CD4-positive, alpha-beta T cell (primary cell): Measurements from ENCODE around the gene SHF. TPM values are rescaled to one million over a fixed set of nuclear protein-coding genes. Genes with fewer than 3 reads are reported as not detected.

Source experiments
- ATAC-seq: fragments of 200-7000 bp; cut with Tn5 transposase; one replicate; pipeline ENCODE4 v1.10.0; 2022; ENCODE audit warnings: mild to moderate bottlenecking; ENCODE audit not compliant: poor library complexity
- CTCF ChIA-PET: fragments of 350-600 bp; sonication (Branson Sonifier 250); formaldehyde crosslinking; loops from one replicate; lab custom pipeline; 2021; ENCODE audit warnings: antibody characterized with exemption, inconsistent platforms; lab: Charles Lee
- POLR2A ChIA-PET: fragments of 350-600 bp; sonication (Branson Sonifier 250); formaldehyde crosslinking; loops from one replicate; lab custom pipeline; 2021; ENCODE audit warnings: antibody characterized with exemption, inconsistent platforms; lab: Charles Lee
- DNase-seq, 14 experiments: peaks; one replicate each; pipeline ENCODE4 v3.0.0-alpha.2; 2013 to 2020; ENCODE audit warnings: mixed read lengths in 2 of 14
- H3K27ac ChIP-seq, 2 donors: one replicate each; pipeline versions ENCODE4 v1.5.1 to v1.7.0; 2013; ENCODE audit warnings: low read length in 2 of 2, low read depth in 1 of 2, mild to moderate bottlenecking in 1 of 2
- H3K27me3 ChIP-seq, 2 experiments: 1 replicate in 1 of 2; 2 replicates in 1 of 2; pipeline versions ENCODE4 v1.6.1 to v1.7.0; 2013; ENCODE audit warnings: low read length in 2 of 2, control low read depth in 1 of 2, mild to moderate bottlenecking in 1 of 2, moderate library complexity in 1 of 2; ENCODE audit not compliant: insufficient read depth in 2 of 2, control insufficient read depth in 1 of 2
- H3K36me3 ChIP-seq: one replicate; pipeline ENCODE4 v1.6.1; 2013; ENCODE audit warnings: low read length, control low read depth; ENCODE audit not compliant: insufficient read depth
- H3K4me1 ChIP-seq: one replicate; pipeline ENCODE4 v1.6.1; 2013; ENCODE audit warnings: low read length, control low read depth; ENCODE audit not compliant: insufficient read depth
- H3K4me3 ChIP-seq: one replicate; pipeline ENCODE4 v1.5.1; 2013; ENCODE audit warnings: mild to moderate bottlenecking, low read length, moderate library complexity
- H3K9me3 ChIP-seq, 2 experiments: 1 replicate in 1 of 2; 2 replicates in 1 of 2; pipeline versions ENCODE4 v1.6.1 to v1.7.0; 2013; ENCODE audit warnings: low read length in 2 of 2, mild to moderate bottlenecking in 2 of 2, control low read depth in 1 of 2, moderate library complexity in 1 of 2; ENCODE audit not compliant: control insufficient read depth in 1 of 2, insufficient read depth in 1 of 2
- H3K27ac Mint-ChIP-seq: one replicate; pipeline ENCODE4 v1.8.0; 2020; ENCODE audit warnings: mixed read lengths
- H3K27me3 Mint-ChIP-seq: one replicate; pipeline ENCODE4 v1.8.0; 2021; ENCODE audit warnings: mixed read lengths
- H3K36me3 Mint-ChIP-seq: one replicate; pipeline ENCODE4 v1.8.0; 2021; ENCODE audit warnings: low read depth, mixed read lengths
- H3K4me1 Mint-ChIP-seq: one replicate; pipeline ENCODE4 v1.8.0; 2021; ENCODE audit warnings: low read depth, mixed read lengths
- H3K4me3 Mint-ChIP-seq: one replicate; pipeline ENCODE4 v1.8.0; 2020; ENCODE audit warnings: mild to moderate bottlenecking, mixed read lengths
- H3K9me3 Mint-ChIP-seq: one replicate; pipeline ENCODE4 v1.8.0; 2020; ENCODE audit warnings: mixed read lengths
- CTCF ChIP-seq: fragments of 200-600 bp; IDR thresholded peaks from one replicate; pipeline ENCODE4 v1.8.0; 2022; ENCODE audit warnings: antibody characterized with exemption, mild to moderate bottlenecking
- intact Hi-C, 2 experiments: fragments of 100-400 bp; cut with DNase I in 1 of 2; cut with micrococcal nuclease in 1 of 2; formaldehyde crosslinking; loops; one replicate each; pipeline versions ENCODE4 v1.15.1 to v1.9.0; 2023 to 2025; cut with DNase I, micrococcal nuclease
- total RNA-seq, 174 experiments: library from RNA in 2 of 174; stranded (reverse) in 2 of 174; gene quantifications; one replicate each; pipeline ENCODE4 v1.2.3 and lab custom pipeline; 2021 to 2026

Gene SHF
- total RNA-seq, 2 experiments from 2014 or later = 3.7 to 3.9 TPM

GRCh38 chr15:45140557-45141250, 47.1 kb downstream of the SHF start:
- H3K4me3 ChIP-seq = no peak overlapping the region
- no peak for TF ChIP-seq CTCF
- no peak overlapping the region for H3K27ac ChIP-seq
- H3K9me3 Mint-ChIP-seq = no peaks in the 10 kb centered on the region
- H3K4me1 Mint-ChIP-seq = peaks cover 7% of the 10 kb centered on the region
- peaks cover 11 to 14% of the 10 kb centered on the region in 2 experiments for H3K27me3 ChIP-seq
- H3K27me3 Mint-ChIP-seq = peaks cover 15% of the 10 kb centered on the region
- H3K4me3 Mint-ChIP-seq = no peak overlapping the region
- no peak overlapping the region for H3K27ac Mint-ChIP-seq
- intact Hi-C loops = no loop called here
- DNase-seq (no peak), ATAC-seq (no peak)
- no peaks in the 10 kb centered on the region for H3K36me3 Mint-ChIP-seq
- peaks cover 8% of the 10 kb centered on the region for H3K4me1 ChIP-seq
- no peaks in the 10 kb centered on the region for H3K36me3 ChIP-seq
- no peaks in the 10 kb centered on the region for H3K9me3 ChIP-seq
- CTCF ChIA-PET = interaction anchor here (0.8 kb wide), 1 partner anchor 23 kb away, joined by 3 read pairs; no protein-coding TSS in a partner anchor
- POLR2A ChIA-PET = no interaction called here

DNA sequence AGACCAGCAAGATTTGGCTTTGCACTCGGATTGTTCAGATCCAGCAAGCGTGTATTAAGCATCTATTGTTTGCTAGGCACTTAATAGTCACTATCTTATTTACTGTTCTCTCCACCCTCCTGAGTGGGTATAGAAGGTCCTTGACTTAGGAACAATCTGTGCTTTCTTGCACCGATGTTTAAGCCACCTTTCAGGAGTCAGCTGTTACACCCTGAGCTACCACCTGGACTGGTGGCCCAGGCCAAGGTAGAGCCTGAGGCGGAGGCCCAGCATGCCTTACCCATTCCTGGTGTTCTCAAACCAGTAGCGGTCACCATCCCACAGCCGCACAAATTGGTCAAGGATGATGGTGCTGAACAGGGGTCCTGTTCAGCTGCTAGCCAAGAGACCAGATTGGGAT, 48.0 kb downstream of the SHF start:
- peaks cover 15% of the 10 kb centered on the region for H3K4me1 ChIP-seq
- ATAC-seq (no peak), DNase-seq (no peak)
- TF ChIP-seq CTCF = no peak
- Mint-ChIP-seq H3K27me3 (peaks cover 18% of the 10 kb centered on the region), H3K36me3 (no peaks in the 10 kb centered on the region), H3K4me3 (no peak overlapping the region), H3K9me3 (no peaks in the 10 kb centered on the region), H3K4me1 (peaks cover 9% of the 10 kb centered on the region), H3K27ac (no peak overlapping the region)
- POLR2A ChIA-PET = no interaction called here
- intact Hi-C loops = no loop called here
- CTCF ChIA-PET = no interaction called here
- H3K9me3 ChIP-seq = no peaks in the 10 kb centered on the region
- no peak overlapping the region for H3K4me3 ChIP-seq
- H3K27me3 ChIP-seq = peaks cover 14 to 18% of the 10 kb centered on the region in 2 experiments
- no peaks in the 10 kb centered on the region for H3K36me3 ChIP-seq
- no peak overlapping the region for H3K27ac ChIP-seq

- DNase-seq (no peak), ATAC-seq (no peak)
- ChIA-PET POLR2A (no interaction called here), CTCF (no interaction called here)
- Histone ChIP-seq H3K9me3 (no peaks in the 10 kb centered on the region), H3K27ac (no peak overlapping the region), H3K4me1 (peaks cover 18% of the 10 kb centered on the region), H3K36me3 (no peaks in the 10 kb centered on the region), H3K27me3 (peaks cover 21 to 25% of the 10 kb centered on the region in 2 experiments), H3K4me3 (no peak overlapping the region)
- Mint-ChIP-seq H3K27me3 (peaks cover 25% of the 10 kb centered on the region), H3K27ac (no peak overlapping the region), H3K36me3 (no peaks in the 10 kb centered on the region), H3K9me3 (no peaks in the 10 kb centered on the region), H3K4me1 (peaks cover 16% of the 10 kb centered on the region), H3K4me3 (no peak overlapping the region)
- no peak for TF ChIP-seq CTCF
- intact Hi-C loops = no loop called here
These were observed 48.7 kb downstream of the SHF start for GRCh38 chr15:45138814-45139765.
